ENCODE results near the gene RPL7A.
"Not testable (repeated sequence)": the region's sequence is repeated elsewhere in the genome, so short reads cannot be mapped to it uniquely, and the experiment has no call there.

The RPL7A gene

GRCh38 chr9:133327834-133328484 lies 20.1 kb upstream of the RPL7A start:
- no peak for DNase-seq (ENCODE audit: low read depth in 2 of 3, low spot score in 2 of 3)

- not testable (repeated sequence) for DNase-seq (ENCODE audit: low read depth in 2 of 3, low spot score in 2 of 3)
These were observed 18.5 kb upstream of the RPL7A start for GRCh38 chr9:133329306-133330156.

- no peak for DNase-seq (ENCODE audit: low read depth in 2 of 3, low spot score in 2 of 3)
These were observed 16.8 kb upstream of the RPL7A start for GRCh38 chr9:133331221-133331620.

GRCh38 chr9:133331641-133332380 lies 16.2 kb upstream of the RPL7A start:
- no peak for DNase-seq (ENCODE audit: low read depth in 2 of 3, low spot score in 2 of 3)

- no peak for DNase-seq (ENCODE audit: low read depth in 2 of 3, low spot score in 2 of 3)
These were observed 15.7 kb upstream of the RPL7A start for GRCh38 chr9:133332381-133332730.

GRCh38 chr9:133333011-133333410 lies 15.0 kb upstream of the RPL7A start:
- DNase-seq (ENCODE audit: low read depth in 2 of 3, low spot score in 2 of 3), result no peak

GRCh38 chr9:133333566-133333965 lies 14.5 kb upstream of the RPL7A start:
- no peak for DNase-seq (ENCODE audit: low read depth in 2 of 3, low spot score in 2 of 3)

GRCh38 chr9:133334161-133334560 lies 13.9 kb upstream of the RPL7A start:
- DNase-seq (ENCODE audit: low read depth in 2 of 3, low spot score in 2 of 3), result no peak

- not testable (repeated sequence) for DNase-seq (ENCODE audit: low read depth in 2 of 3, low spot score in 2 of 3)
These were observed 13.1 kb upstream of the RPL7A start for GRCh38 chr9:133334888-133335287.

GRCh38 chr9:133335924-133336811 lies 11.8 kb upstream of the RPL7A start, which contains the start of gene SURF6:
SURF6 (minus strand) TSS chr9:133336188; CDS start chr9:133336132, 56 bp downstream.
- DNase-seq (ENCODE audit: low read depth in 2 of 3, low spot score in 2 of 3), result peak; percentile 88 to 92 (median 91)

GRCh38 chr9:133339641-133340040 lies 8.4 kb upstream of the RPL7A start:
- DNase-seq (ENCODE audit: low read depth in 2 of 3, low spot score in 2 of 3), result no peak

GRCh38 chr9:133340256-133340655 lies 7.8 kb upstream of the RPL7A start:
- no peak for DNase-seq (ENCODE audit: low read depth in 2 of 3, low spot score in 2 of 3)

GRCh38 chr9:133340916-133341315 lies 7.1 kb upstream of the RPL7A start:
- no peak for DNase-seq (ENCODE audit: low read depth in 2 of 3, low spot score in 2 of 3)

- DNase-seq (ENCODE audit: low read depth in 2 of 3, low spot score in 2 of 3), result no peak
These were observed 6.5 kb upstream of the RPL7A start for GRCh38 chr9:133341369-133342068.

GRCh38 chr9:133342069-133342406 lies 6.0 kb upstream of the RPL7A start:
- no peak for DNase-seq (ENCODE audit: low read depth in 2 of 3, low spot score in 2 of 3)

- no peak for DNase-seq (ENCODE audit: low read depth in 2 of 3, low spot score in 2 of 3)
These were observed 5.4 kb upstream of the RPL7A start for GRCh38 chr9:133342570-133342969.

GRCh38 chr9:133344071-133344470 lies 3.9 kb upstream of the RPL7A start:
- DNase-seq (ENCODE audit: low read depth in 2 of 3, low spot score in 2 of 3), result no peak

- no peak for DNase-seq (ENCODE audit: low read depth in 2 of 3, low spot score in 2 of 3)
These were observed 3.0 kb upstream of the RPL7A start for GRCh38 chr9:133344979-133345378.

GRCh38 chr9:133345596-133345995 lies 2.4 kb upstream of the RPL7A start:
- DNase-seq (ENCODE audit: low read depth in 2 of 3, low spot score in 2 of 3), result no peak

GRCh38 chr9:133346021-133346785 lies 1.8 kb upstream of the RPL7A start:
- no peak for DNase-seq (ENCODE audit: low read depth in 2 of 3, low spot score in 2 of 3)
